GM21423 (cell line): ENCODE measurements around the gene TIMM21.

Experiments
- ATAC-seq: cut with Tn5 transposase; IDR thresholded peaks from one replicate; pipeline ENCODE4 v1.9.1; 2021; ENCODE audit warnings: mild to moderate bottlenecking, moderate library complexity; ENCODE audit not compliant: unreplicated experiment

The TIMM21 gene, protein sequence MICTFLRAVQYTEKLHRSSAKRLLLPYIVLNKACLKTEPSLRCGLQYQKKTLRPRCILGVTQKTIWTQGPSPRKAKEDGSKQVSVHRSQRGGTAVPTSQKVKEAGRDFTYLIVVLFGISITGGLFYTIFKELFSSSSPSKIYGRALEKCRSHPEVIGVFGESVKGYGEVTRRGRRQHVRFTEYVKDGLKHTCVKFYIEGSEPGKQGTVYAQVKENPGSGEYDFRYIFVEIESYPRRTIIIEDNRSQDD

DNA sequence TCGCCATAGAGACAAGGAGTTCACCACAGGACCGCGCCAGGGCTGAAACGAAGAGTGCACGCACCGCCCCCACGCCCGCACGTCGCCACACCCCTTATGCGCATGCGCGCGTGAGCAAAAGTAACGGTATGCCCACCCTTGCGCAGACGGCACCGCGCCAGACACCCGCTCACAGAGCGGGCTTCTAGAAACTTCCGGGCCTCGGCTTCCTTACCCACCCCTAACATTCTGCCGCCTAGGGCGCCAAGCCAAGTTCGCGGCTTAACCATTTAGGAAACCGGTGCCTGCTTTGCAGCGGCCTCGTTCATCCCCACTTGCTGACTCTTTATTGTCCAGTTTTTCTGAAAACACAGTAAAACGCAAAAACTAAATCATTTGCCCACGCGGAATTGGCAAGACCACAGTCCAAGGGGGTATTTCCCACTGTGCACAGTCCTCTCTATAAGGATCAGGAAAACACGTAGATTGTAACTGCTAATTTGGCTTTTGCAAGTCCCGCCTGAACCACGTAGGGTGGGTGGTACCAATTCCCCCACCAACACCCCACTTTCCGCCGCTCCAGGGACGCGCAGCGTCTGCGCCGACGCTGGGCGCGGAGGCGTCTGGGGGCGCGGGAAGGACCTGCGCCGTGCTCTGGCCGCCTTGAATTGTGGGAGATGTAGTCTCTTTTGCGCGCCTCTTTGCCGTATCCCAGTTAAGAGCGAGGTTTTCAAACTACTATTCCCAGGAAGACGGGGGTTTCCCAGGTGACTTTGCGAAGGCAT lies at the start of gene TIMM21, which contains the start of gene FBXO15:
Gene TIMM21, plus strand, starts transcription at position 745 of the 764 bp plus-strand sequence. CDS start 286 bp downstream, outside the sequence.
Gene FBXO15, minus strand, starts transcription at position 56 of the 764 bp plus-strand sequence. Its CDS starts 49 bp downstream, at position 7.
- peak; percentile 91 for ATAC-seq

DNA sequence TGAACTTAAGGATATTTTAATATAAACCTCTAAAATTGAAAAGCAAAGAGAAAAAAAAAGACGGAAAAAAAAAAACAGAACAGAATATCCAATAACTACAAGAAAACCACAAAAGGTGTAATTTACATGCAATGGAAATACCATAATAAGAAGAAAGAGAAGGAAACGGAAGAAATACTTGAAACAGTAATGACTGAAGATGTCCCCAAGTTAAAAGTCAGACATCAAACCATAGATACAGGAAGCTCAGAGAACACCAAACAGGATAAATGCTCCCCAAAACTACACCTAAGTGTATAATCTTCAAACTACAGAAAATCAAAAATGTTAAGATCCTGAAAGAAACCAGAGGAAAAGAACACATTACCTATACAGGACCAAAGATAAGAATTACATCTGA lies 39.9 kb upstream of the TIMM21 start:
- ATAC-seq: no peak

DNA sequence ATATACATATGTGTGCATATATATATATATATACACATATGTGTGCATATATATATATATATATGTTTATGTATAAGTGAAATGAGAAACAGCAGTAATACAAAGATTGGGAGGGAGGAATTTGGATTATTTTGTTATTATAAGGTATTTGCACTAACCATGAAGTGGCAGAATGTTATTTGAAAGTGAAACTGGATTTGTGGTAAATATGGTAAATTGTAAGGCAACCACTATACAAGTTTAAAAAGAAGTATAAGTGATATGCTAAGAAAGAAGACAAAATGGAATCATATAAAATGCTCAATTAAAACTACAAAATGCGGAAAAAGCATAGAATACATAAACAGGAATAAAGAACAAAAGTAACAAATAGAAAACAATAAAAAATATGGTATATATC lies 38.2 kb upstream of the TIMM21 start:
- no peak for ATAC-seq

DNA sequence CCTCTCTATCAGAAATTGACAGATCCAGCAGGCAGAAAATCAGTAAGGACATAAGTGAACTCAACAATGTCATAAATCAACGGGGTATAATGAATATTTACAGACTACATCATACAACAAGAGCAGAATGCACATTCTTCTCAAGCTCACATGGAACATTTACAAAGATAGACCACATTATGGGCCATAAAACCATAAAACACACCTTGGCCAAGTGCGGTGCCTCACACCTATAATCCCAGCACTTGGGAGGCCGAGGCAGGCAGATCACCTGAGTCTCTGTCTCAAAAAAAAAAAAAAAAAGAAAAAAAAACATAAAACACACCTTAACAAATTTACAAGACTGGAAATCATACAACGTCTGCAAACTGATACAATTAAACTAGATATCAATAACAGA lies 37.3 kb upstream of the TIMM21 start:
- ATAC-seq: no peak

DNA sequence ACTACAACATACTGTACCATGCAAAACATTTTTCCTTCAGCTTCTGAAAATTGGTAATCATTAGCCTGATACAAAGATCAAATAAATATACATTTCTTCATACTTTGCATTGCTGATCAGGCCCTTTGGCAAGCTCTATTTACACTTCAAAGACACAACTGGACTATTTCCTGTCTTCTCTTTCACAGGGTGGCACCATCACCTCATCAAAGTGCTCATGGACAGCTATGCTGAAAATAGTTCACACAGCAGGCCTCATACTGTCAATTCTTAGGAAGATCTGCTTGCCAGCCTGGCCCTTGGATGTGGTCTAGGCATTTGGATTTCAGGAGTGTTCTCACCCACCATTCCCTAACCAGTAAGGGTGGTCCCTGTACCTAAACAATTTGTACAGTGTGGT lies 34.6 kb upstream of the TIMM21 start:
- no peak for ATAC-seq

DNA sequence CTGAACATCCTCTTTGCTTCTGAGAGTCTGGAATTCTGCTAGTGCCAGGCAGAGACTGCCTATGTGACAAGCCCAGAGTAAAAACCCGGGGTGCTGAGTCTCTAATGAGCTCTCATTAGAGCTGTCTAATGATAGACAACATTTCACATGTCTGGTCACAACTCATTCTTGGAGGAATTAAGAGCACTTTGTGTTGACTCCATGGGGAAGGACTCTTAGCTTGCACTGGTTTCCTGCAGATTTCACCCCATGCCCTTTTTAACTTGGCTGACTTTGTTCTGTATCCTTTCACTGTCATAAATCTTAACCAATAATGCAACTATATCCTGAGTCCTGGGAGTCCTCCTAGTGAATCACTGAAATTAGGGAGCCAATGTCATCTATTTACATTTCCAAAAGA lies 34.2 kb upstream of the TIMM21 start:
- ATAC-seq: no peak

DNA sequence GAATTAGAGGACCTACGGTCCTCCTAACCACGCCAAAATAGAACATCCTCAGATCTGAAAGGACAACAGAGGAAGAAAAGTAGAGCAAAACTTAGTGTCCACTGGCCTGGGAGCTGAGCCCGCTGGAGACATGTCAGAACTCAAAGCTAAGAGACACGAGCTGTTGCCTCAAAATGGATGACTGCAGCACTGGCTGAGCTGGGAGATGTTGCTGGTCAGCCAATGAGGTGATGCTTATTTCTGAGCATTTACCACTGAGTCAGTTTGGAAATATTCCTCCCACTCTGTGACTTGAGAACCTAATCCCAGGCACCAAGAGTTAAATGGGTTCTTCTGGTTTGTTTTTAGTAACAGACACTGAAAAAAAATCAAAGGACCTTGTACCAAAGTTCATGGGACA lies 33.3 kb upstream of the TIMM21 start:
- ATAC-seq: no peak

DNA sequence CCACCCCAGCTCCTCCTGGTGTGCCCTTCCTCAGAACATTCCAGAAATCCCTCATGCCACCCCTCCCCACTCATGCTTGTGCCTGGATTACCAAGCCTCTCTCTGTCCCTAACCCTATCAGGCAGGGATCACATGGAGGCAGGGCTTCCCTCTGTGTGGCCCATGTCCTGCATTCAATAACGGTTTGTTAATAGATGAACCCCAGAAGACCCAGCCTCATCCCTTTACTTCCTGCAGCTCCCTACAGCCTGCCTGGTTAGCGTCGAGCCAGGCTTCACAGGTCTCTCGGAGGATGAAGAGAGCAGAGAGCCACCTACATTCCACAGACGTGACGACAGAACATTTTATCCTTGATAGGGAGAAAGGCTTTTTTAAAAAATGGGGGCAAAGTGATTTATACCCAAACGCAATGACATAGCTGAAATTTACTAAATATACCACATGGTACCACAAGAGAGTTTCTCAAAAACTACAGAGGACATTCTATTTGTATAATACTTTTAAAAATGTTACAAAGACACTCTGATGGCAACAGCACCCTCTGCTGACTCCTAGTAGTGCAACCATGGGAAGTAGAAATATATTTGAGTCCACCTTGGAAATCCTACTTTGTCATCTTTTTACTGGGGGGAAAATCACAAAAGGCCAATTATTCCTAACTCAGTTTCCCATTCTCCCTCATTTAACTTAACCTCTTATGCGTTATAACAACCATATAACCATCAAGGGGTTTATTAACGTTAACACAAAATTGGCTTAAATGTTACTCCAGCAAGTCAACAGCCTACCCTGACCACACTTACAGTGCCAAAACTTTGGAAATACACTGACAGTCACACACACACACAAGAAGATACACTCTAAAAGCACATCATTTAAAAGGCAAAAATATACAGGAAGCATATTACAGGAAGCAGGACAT lies 31.4 kb upstream of the TIMM21 start:
- no peak for ATAC-seq

DNA sequence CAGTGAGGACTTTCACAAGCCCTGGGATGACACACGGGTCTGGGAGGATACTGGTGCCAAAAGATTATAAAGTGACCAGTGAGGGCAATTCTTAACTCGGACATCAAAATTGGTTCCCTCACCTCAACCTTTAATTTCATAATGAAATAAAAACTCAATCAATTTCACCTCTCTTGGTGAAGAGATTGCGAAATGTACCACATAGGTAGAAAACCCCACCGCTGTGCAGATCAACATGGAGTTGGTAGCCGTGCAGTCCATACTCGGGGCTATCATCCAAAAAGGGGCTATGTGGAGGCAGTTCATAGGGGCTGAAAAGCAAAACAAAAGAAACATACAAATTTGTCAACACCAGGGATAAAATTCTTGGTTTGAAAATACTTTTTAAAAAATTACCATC lies 25.1 kb upstream of the TIMM21 start:
- no peak for ATAC-seq

DNA sequence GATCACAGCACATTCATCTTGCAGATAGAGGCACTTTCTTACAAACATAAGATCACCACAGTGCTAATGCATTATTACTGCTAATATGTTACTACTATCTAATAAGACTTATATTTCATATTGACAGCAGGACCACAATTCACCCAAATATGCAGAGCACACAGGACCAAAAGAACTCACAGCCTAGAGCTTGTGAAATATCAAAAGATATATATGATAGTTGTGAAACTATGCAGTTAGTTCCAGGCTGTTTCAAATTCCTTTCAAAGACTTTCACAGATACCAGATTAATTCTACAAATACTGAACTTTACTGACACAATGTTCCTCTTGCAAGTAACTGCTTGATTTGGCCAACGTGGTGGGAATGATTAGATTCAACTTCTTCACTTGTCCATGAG lies 23.7 kb upstream of the TIMM21 start:
- ATAC-seq: no peak

DNA sequence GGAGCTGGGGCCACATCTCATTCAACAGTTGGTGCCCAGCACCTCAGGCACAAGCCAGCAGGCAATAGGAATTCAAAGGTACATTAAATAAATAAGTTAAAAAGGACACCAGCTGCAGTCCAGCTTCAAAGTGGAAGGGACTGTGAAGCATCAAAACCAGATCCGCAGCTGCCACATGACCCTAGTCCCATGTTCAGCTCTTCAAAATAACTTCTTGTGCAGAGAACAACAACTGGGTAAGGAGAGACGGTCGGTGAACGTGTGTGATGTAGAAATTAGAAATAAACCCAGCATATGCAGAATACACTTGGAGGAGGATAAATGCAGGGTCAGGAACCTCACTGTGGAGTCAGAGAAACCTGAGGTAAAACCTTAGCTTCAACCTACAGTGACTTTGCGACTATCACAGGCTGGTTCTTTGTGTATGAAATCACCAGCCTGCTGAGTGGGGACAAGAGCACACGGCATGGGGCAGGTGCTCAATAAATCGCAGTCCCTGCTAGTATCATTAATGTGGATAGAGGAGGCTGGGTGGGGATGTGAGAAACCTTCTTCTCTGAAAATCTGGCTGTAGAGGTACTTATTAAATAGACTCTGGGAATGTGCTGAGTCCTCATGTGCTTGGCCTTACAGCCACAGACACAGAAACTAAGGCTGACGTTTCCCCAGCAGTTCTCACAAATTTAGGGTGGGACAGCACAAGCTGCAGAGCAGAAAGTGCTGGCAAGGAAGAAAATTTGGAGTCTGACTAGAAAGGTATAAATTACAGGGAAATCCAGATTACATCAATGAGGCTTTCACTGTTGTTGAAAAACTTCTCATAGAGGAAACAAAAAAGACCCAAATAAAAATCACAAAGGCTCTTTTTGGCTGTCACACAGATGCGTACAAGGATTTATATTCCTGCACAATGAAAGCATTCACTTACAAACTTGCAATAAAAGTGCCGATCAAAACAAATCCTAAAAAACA lies 21.4 kb upstream of the TIMM21 start:
- no peak for ATAC-seq

DNA sequence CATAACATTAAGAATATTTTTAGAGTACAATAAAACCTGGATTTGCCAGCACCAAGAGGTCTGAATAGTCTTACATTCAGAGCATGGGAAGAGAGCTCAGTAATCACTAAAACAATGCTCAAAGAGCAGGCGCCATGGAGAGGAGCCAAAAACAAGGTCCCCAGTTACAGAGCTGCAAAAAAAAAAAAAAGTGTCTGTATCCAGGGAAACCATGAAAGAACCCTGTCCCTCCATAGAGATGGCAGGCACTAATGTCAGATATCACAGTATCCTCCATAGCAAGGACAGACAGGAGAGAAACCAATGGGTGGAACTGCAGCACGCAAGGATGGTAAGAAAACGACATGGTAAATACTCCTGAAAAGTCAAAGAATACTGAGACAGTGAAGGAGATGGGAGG lies 20.2 kb upstream of the TIMM21 start:
- ATAC-seq: no peak

DNA sequence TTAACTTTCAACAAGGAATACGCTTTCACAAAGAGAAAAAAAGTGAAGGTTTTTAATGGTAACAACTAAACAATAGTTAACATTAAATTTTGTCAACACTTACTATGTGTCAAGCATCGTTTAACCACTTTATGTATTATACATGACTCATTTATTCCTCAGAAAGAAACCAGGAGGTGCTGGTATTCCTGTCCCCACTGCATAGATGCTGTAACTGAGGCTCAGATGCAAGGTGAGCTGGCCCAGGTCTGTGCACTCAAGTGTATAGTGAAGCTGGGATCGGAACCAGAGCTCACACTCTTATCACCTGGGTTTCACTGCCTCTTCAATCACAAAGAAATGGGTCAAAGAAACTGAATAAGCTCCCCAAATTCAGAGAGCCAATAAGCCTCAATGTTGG lies 17.2 kb upstream of the TIMM21 start:
- ATAC-seq: no peak

DNA sequence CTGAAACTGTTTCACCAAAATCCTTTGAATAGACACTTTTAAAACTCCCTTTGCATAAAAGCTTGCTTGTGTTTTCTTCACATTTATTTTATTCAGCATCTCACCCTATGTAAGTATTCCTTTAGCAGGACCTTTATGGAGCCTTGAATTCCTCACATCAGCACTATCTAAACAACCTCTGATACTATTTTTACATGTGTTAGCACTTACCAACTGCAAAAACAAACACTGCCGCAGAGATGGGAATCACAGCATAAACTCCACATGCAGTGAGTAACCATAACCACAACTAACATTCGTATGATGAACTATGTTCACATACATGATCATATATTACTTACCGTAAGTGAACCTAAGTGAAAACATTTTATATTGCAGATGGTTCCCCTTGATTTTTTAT lies 16.1 kb upstream of the TIMM21 start:
- ATAC-seq: no peak

DNA sequence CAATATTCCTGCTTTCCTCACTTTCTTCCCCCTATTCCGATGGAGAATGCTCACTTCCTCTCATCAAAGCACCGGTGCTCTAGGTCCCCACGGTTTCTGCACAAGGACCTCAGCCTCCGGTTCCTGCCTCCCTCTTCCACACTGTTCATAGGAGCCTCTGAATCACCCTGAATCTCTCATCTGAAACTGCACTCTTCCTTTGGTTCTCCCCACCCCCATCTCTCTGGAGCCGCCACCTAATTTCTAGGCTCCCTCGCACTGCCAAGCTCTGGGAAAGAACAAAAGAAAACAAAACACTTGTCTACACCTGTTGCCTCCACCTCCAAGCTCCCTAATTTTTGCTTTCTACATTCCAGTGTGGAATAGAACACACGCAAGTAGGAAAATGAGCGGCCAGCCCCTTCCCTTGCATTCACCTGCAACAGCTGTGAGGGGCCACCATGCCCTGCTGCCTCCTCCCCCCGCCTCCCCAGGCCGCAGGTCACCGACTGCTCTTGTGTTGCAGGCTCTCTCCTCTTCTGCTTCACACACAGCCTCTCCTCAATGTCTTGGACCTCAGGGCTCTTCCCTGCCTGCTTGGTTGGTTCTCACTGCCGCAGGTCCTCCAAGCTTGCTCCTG lies 10.3 kb upstream of the TIMM21 start:
- no peak for ATAC-seq

DNA sequence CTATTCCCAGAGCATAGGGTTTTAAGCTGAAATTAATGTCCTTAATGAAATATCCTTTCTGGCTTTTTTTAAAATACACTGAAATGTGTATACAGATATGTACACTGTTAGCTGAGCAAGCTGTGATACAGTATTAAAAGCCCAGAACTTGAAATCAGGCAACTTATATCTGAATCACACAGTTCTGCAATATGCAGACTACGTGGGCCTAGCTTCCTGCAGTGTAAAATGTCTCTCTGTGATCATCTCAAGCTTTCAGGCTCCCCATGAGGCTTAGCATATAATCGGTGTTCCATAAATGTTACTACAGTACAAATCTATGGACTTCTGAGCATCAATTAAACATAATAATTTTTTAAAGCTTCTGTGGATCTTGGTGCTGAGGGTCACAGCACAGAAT lies 8.9 kb upstream of the TIMM21 start:
- ATAC-seq: no peak

DNA sequence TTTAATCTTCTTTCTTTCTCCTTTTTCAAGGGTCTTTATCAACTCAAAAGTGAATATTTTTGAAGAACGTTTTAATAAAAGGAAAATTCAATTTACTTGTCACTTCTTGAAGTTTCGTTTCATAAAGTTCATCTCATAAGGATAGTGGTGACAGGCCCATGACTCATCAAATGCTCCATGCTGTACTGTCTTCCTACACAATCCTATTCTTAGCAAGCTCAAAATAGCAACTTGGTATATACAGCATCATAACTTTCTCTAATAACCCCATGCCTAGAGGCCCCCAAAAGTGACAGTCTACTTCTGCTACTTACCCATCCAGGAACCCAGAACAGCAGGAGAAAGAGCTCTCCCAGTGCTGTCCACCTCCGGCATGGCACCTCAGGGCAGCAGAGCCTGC lies 8.4 kb upstream of the TIMM21 start:
- ATAC-seq: no peak

DNA sequence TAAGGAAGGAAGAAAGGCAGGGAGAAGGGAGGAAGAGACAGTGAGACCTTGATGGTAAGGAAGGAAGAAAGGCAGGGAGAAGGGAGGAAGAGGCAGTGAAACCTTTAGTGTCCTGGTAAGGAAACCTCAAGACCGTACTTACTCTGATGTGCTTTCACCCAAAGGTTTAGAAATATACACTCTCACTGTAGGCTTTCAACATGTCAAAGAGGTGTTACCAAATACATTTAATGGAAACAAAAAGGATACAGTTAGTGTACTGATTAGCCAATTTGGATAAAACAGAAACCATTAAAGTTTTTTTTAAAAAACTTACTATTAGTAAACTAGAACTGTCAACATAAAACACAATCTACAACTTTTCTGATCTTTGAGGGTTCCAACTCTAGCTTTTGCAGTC lies 7.7 kb upstream of the TIMM21 start:
- ATAC-seq: no peak

DNA sequence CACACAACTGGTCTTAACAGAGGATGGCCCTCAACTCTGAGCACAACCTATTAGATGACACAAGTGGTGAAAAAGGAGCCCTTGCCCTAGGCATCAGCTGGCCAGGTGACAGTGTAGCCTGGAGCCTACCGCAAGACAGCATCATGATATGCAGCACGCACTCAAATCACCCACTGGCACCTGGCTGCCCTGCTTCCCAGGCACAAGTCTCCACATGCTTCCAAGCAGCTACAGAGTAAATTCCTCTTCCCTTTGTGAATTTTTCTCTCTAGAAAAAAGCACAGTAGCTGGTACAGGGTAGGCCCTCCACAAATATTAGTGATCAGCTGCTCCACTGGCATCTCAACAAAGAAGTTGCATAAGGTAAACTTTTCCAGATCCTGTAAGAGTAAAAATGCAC lies 6.7 kb upstream of the TIMM21 start:
- ATAC-seq: no peak

DNA sequence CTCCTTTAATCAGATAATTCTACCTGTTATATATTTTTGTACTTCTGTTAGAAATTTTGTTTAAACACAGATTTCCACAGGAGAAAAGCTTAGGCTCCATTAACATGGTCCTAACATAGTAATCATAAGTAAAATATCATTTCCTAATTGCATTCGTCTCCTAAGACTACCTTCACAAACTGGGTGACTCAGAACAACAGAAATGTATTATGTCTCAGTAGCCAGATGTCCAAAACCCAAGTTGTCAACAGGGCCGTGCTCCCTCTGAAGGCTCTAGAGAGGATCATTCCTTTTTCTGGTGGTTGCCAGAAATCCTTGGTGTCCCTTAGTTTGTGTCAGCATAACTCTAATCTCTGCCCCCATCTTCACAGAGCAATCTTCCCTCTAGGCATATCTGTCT lies 6.1 kb upstream of the TIMM21 start:
- no peak for ATAC-seq
